Mammary epithelial cell (primary cell): ENCODE data around the gene MARCHF5.

Experiments
- CTCF ChIP-seq, 2 donors: IDR thresholded peaks in 1 of 2; conservative IDR thresholded peaks in 1 of 2; 2 replicates each; pipeline ENCODE4 v1.5.1; 2011 to 2012; ENCODE audit warnings: inconsistent platforms in 2 of 2, low read length in 2 of 2, mild to moderate bottlenecking in 2 of 2, control low read depth in 1 of 2, low read depth in 1 of 2; ENCODE audit not compliant: insufficient read depth in 1 of 2; ENCODE audit errors: extremely low read depth in 1 of 2
- EZH2 ChIP-seq: IDR thresholded peaks from 2 replicates; pipeline ENCODE4 v1.6.1; 2012; ENCODE audit warnings: low read length, inconsistent platforms, borderline replicate concordance

- no peak for TF ChIP-seq CTCF (conservative IDR thresholded peaks at IDR 0.05 in 1 of 2, IDR thresholded peaks at IDR 0.05 in 1 of 2; ENCODE audit: extremely low read depth in 1 of 2, insufficient read depth in 1 of 2, low read depth in 1 of 2, low read length in 2 of 2)
- TF ChIP-seq EZH2: no peak
Measured at GRCh38 chr10:92366412-92367021, 75.5 kb downstream of the MARCHF5 start.
